C4-2B (cell line): ENCODE data around the gene GMPR.

ENCODE experiments used
- CTCF ChIP-seq: fragments of 450-650 bp; conservative IDR thresholded peaks from 2 replicates; pipeline ENCODE4 v1.5.1; 2017; ENCODE audit warnings: mild to moderate bottlenecking
- ZFX ChIP-seq: fragments of 450-650 bp; IDR thresholded peaks from 2 replicates; pipeline ENCODE4 v1.6.1; 2017

DNA sequence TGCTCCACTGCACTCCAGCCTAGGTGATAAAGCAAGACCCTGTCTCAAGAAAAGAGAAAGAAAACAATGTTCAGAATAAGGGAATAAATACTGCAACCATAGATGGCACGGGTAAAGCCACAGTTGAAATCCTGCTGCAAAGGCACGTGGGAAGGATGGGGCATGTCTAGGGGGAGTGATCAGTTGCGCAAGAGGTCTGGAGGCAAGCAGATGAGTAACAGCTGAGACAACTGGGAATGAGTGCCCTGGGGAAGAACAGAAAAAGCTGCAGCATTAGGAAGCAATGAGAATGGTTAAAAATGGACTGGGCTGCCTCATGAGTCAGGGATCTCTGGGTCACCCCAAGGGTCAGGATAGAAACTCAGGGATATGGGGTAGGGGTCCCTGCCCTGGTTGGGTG, 96.3 kb downstream of the GMPR start:
- no peak for TF ChIP-seq CTCF
- TF ChIP-seq ZFX = no peak
